Measurements from ENCODE around the gene APOM.

The APOM gene

GRCh38 chr6:31662124-31662723 is 6.5 kb downstream of the APOM start:
- ATAC-seq = no peak
- no peak for TF ChIP-seq PPARA (CRISPR knock-in tag; IDR thresholded peaks at IDR 0.05; ENCODE audit: borderline replicate concordance)
- TF ChIP-seq ZNF565 (CRISPR knock-in tag; conservative IDR thresholded peaks at IDR 0.05; ENCODE audit: low read depth) = no peak
- no peak for TF ChIP-seq TOX (CRISPR knock-in tag; IDR thresholded peaks at IDR 0.05; ENCODE audit: borderline replicate concordance)
- no peak for TF ChIP-seq ZNF8 (CRISPR knock-in tag; IDR thresholded peaks at IDR 0.05)
- TF ChIP-seq OSR1 (CRISPR knock-in tag; IDR thresholded peaks at IDR 0.05) = no peak
- TF ChIP-seq TSHZ2 (CRISPR knock-in tag; IDR thresholded peaks at IDR 0.05) = no peak
- TF ChIP-seq ESRRG (CRISPR knock-in tag; IDR thresholded peaks at IDR 0.05) = no peak
- TF ChIP-seq SNAI2 (CRISPR knock-in tag; IDR thresholded peaks at IDR 0.05) = no peak
- TF ChIP-seq ZNF70 (CRISPR knock-in tag; IDR thresholded peaks at IDR 0.05) = no peak
- TF ChIP-seq GLIS3 (CRISPR knock-in tag; IDR thresholded peaks at IDR 0.05) = no peak
- no peak for TF ChIP-seq ZFP30 (CRISPR knock-in tag; IDR thresholded peaks at IDR 0.05)
- no peak for TF ChIP-seq RARB (CRISPR knock-in tag; IDR thresholded peaks at IDR 0.05)
- no peak for TF ChIP-seq CSRNP3 (CRISPR knock-in tag; IDR thresholded peaks at IDR 0.05)
- no peak for TF ChIP-seq POU6F1 (CRISPR knock-in tag; IDR thresholded peaks at IDR 0.05; ENCODE audit: borderline replicate concordance, low read depth)
- TF ChIP-seq ISL1 (CRISPR knock-in tag; IDR thresholded peaks at IDR 0.05) = no peak
- TF ChIP-seq CREB5 (CRISPR knock-in tag; IDR thresholded peaks at IDR 0.05; ENCODE audit: low read depth) = no peak
- no peak for TF ChIP-seq ARNTL (CRISPR knock-in tag; IDR thresholded peaks at IDR 0.05; ENCODE audit: borderline replicate concordance, low read depth)
- no peak for TF ChIP-seq TCF4 (CRISPR knock-in tag; IDR thresholded peaks at IDR 0.05; ENCODE audit: borderline replicate concordance)
- TF ChIP-seq ZC3H10 (CRISPR knock-in tag; IDR thresholded peaks at IDR 0.05) = no peak
- TF ChIP-seq BACH2 (CRISPR knock-in tag; IDR thresholded peaks at IDR 0.05; ENCODE audit: borderline replicate concordance) = no peak

- no peak for TF ChIP-seq ZFP30 (CRISPR knock-in tag; IDR thresholded peaks at IDR 0.05)
- no peak for TF ChIP-seq BACH2 (CRISPR knock-in tag; IDR thresholded peaks at IDR 0.05; ENCODE audit: borderline replicate concordance)
- no peak for TF ChIP-seq POU6F1 (CRISPR knock-in tag; IDR thresholded peaks at IDR 0.05; ENCODE audit: borderline replicate concordance, low read depth)
- TF ChIP-seq ISL1 (CRISPR knock-in tag; IDR thresholded peaks at IDR 0.05) = no peak
- TF ChIP-seq TOX (CRISPR knock-in tag; IDR thresholded peaks at IDR 0.05; ENCODE audit: borderline replicate concordance) = no peak
- TF ChIP-seq ZFP3 (CRISPR knock-in tag; IDR thresholded peaks at IDR 0.05) = no peak
- TF ChIP-seq GLIS3 (CRISPR knock-in tag; IDR thresholded peaks at IDR 0.05) = no peak
- no peak for TF ChIP-seq RARB (CRISPR knock-in tag; IDR thresholded peaks at IDR 0.05)
- no peak for TF ChIP-seq ESRRG (CRISPR knock-in tag; IDR thresholded peaks at IDR 0.05)
- no peak for TF ChIP-seq CSRNP3 (CRISPR knock-in tag; IDR thresholded peaks at IDR 0.05)
- no peak for TF ChIP-seq TCF4 (CRISPR knock-in tag; IDR thresholded peaks at IDR 0.05; ENCODE audit: borderline replicate concordance)
- TF ChIP-seq OSR1 (CRISPR knock-in tag; IDR thresholded peaks at IDR 0.05) = no peak
- no peak for ATAC-seq
Observed at GRCh38 chr6:31663126-31663960, 7.6 kb downstream of the APOM start.

Data from SK-N-SH treated with all-trans-retinoic acid at 6 μM for 48 hours (cell line).